ENCODE measurements around the gene ABHD3.
"Not testable (repeated sequence)": the region's sequence is repeated elsewhere in the genome, so short reads cannot be mapped to it uniquely, and the experiment has no call there.

The ABHD3 gene

GRCh38 chr18:21704603-21705364, at the start of gene ABHD3:
TSS of gene ABHD3 (minus strand) at chr18:21704774. CDS start at chr18:21704665, 109 bp downstream.
- DNase-seq = peak; percentile 83 to 98 (median 90)
- intact Hi-C loops (cut with DNase I) = loop anchor here (2.0 to 5.0 kb wide), 2 partner anchors 36 to 92 kb away; partner anchors contain the start of genes MIB1 and SNRPD1

- intact Hi-C loops (cut with DNase I) = loop anchor here (10.0 kb wide), 1 partner anchor 77 kb away; no protein-coding TSS in a partner anchor
Measured at GRCh38 chr18:21747764-21748693, 43.5 kb upstream of the ABHD3 start.

GRCh38 chr18:21747268-21747667, 42.7 kb upstream of the ABHD3 start:
- intact Hi-C loops (cut with DNase I) = loop anchor here (10.0 kb wide), 1 partner anchor 78 kb away; no protein-coding TSS in a partner anchor
- DNase-seq = no peak

More at GRCh38 chr18:21747764-21748693, 43.5 kb upstream of the ABHD3 start:
- no peak for DNase-seq

- DNase-seq = no peak
- intact Hi-C loops (cut with DNase I) = loop anchor here (10.0 kb wide), 1 partner anchor 80 kb away; no protein-coding TSS in a partner anchor
Measured at GRCh38 chr18:21745231-21745630, 40.7 kb upstream of the ABHD3 start.

GRCh38 chr18:21743166-21743832, 38.7 kb upstream of the ABHD3 start:
- intact Hi-C loops (cut with DNase I) = loop anchor here (5.0 to 10.0 kb wide), 2 partner anchors 82 to 111 kb away; no protein-coding TSS in a partner anchor
- no peak for DNase-seq

- no peak for DNase-seq
- intact Hi-C loops (cut with DNase I) = loop anchor here (5.0 to 10.0 kb wide), 2 partner anchors 82 to 110 kb away; no protein-coding TSS in a partner anchor
Measured at GRCh38 chr18:21742315-21742687, 37.7 kb upstream of the ABHD3 start.

- peak in 8 of 10 donors; percentile 17 to 89 (median 32) for DNase-seq
- intact Hi-C loops (cut with DNase I) = loop anchor here (2.0 to 10.0 kb wide), 4 partner anchors 37 to 141 kb away; partner anchors contain the start of genes ABHD3 and ESCO1
Measured at GRCh38 chr18:21741562-21742314, 37.2 kb upstream of the ABHD3 start.

GRCh38 chr18:21741312-21741561, 36.7 kb upstream of the ABHD3 start:
- no peak for DNase-seq
- intact Hi-C loops (cut with DNase I) = loop anchor here (2.0 to 10.0 kb wide), 4 partner anchors 36 to 140 kb away; partner anchors contain the start of genes ABHD3 and ESCO1

GRCh38 chr18:21740538-21741311, 36.2 kb upstream of the ABHD3 start, which contains the start of gene MIB1:
TSS of gene MIB1 (plus strand) at chr18:21740792. CDS start at chr18:21741584, 792 bp downstream.
- intact Hi-C loops (cut with DNase I) = loop anchor here (2.0 to 10.0 kb wide), 4 partner anchors 36 to 140 kb away; partner anchors contain the start of genes ABHD3 and ESCO1
- DNase-seq = peak; percentile 98 to 100 (median 99)

GRCh38 chr18:21739604-21740537, 35.3 kb upstream of the ABHD3 start:
- DNase-seq = peak in 1 of 10 donors; percentile 74
- intact Hi-C loops (cut with DNase I) = loop anchor here (2.0 to 10.0 kb wide), 4 partner anchors 35 to 139 kb away; partner anchors contain the start of genes ABHD3 and ESCO1

- intact Hi-C loops (cut with DNase I); DNase-seq: not testable (repeated sequence)
Measured at GRCh38 chr18:21736926-21737325, 32.4 kb upstream of the ABHD3 start.

- intact Hi-C loops (cut with DNase I) = no loop called here
- no peak for DNase-seq
Measured at GRCh38 chr18:21735452-21736015, 31.0 kb upstream of the ABHD3 start.

GRCh38 chr18:21733011-21733410, 28.4 kb upstream of the ABHD3 start:
- intact Hi-C loops (cut with DNase I) = no loop called here
- DNase-seq = no peak

- DNase-seq = no peak
- intact Hi-C loops (cut with DNase I) = no loop called here
Measured at GRCh38 chr18:21727702-21728101, 23.1 kb upstream of the ABHD3 start.

GRCh38 chr18:21725201-21725600, 20.6 kb upstream of the ABHD3 start:
- intact Hi-C loops (cut with DNase I) = no loop called here
- no peak for DNase-seq

- no peak for DNase-seq
- intact Hi-C loops (cut with DNase I) = no loop called here
Measured at GRCh38 chr18:21722687-21723086, 18.1 kb upstream of the ABHD3 start.

GRCh38 chr18:21714474-21714873, 9.9 kb upstream of the ABHD3 start:
- intact Hi-C loops (cut with DNase I) = no loop called here
- no peak for DNase-seq
